ENCODE measurements around the gene KRT76. TPM values are rescaled to one million over a fixed set of nuclear protein-coding genes. Genes with fewer than 3 reads are reported as not detected.

Gene KRT76
- total and polyA plus RNA-seq, 10 donors: not detected

DNA sequence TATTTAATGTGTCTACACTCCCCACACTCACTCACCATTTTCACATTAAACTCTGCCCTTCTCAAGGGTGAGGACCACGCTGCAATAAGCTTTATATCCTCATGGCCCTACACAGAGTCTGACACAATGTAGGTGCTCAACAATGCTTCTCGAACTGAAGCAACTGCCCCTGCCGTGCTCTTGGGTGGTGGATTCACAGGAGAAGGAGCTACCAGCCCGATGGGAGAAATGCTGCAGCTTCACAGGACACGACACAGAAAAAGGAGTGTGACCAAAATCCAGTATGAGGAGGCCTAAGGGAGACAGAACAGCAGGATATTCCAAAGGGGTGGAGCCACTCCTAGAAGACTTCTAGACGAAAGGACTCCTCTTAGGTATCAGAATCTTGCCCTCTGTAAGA, 25.3 kb upstream of the KRT76 start:
- peak; percentile 25 for DNase-seq
- WGBS, 5 donors: 61 to 80% (median 66%) methylated on average over 6 of the region's 6 CpGs
- intact Hi-C loops (cut with DNase I; ENCODE audit: low total_unique reads): no loop called here
- Histone ChIP-seq H3K9me3 (no peaks in the 10 kb centered on the region), H3K27ac (no peak overlapping the region), H3K27me3 (replicated peaks in 1 of 7) (peaks cover 0 to 2% (median 0%) of the 10 kb centered on the region in 7 donors), H3K4me1 (no peaks in the 10 kb centered on the region), H3K36me3 (no peaks in the 10 kb centered on the region), H3K4me3 (no peak overlapping the region)
- TF ChIP-seq, protein P1, sequence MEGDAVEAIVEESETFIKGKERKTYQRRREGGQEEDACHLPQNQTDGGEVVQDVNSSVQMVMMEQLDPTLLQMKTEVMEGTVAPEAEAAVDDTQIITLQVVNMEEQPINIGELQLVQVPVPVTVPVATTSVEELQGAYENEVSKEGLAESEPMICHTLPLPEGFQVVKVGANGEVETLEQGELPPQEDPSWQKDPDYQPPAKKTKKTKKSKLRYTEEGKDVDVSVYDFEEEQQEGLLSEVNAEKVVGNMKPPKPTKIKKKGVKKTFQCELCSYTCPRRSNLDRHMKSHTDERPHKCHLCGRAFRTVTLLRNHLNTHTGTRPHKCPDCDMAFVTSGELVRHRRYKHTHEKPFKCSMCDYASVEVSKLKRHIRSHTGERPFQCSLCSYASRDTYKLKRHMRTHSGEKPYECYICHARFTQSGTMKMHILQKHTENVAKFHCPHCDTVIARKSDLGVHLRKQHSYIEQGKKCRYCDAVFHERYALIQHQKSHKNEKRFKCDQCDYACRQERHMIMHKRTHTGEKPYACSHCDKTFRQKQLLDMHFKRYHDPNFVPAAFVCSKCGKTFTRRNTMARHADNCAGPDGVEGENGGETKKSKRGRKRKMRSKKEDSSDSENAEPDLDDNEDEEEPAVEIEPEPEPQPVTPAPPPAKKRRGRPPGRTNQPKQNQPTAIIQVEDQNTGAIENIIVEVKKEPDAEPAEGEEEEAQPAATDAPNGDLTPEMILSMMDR (IDR thresholded peaks at IDR 0.05 in 8 of 11, conservative IDR thresholded peaks at IDR 0.05 in 3 of 11): no peak
- TF ChIP-seq POLR2AphosphoS5 (IDR thresholded peaks at IDR 0.05) (no peak), POLR2A (IDR thresholded peaks at IDR 0.05) (no peak)

DNA sequence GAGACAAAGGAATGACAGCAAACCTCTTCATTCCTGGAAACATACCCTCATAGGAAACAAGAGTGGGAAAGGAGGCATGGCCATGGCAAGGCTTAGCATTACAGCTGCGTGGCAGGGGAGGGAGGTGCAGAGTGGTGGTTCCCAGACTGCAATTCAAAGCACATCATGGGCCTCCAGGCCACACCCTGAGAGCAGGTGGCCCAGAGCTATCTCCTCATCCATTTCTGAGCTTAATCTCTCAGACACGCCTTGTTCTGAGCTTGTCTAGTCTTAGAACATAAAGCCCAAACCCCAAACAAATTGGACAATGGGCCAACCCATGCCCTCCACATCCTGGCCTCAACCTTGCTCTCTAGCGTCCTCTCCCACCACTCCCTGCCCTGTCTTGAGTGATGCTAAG, 24.6 kb upstream of the KRT76 start:
- Histone ChIP-seq H3K27ac (no peak overlapping the region), H3K4me1 (no peaks in the 10 kb centered on the region), H3K4me3 (no peak overlapping the region), H3K36me3 (no peaks in the 10 kb centered on the region), H3K9me3 (no peaks in the 10 kb centered on the region), H3K27me3 (replicated peaks in 1 of 7) (no peaks in the 10 kb centered on the region)
- 57 to 76% (median 65%) methylated on average over 3 of the region's 3 CpGs for WGBS, 5 donors
- no peak for TF ChIP-seq POLR2AphosphoS5 (IDR thresholded peaks at IDR 0.05)
- no peak for TF ChIP-seq POLR2A (IDR thresholded peaks at IDR 0.05)
- TF ChIP-seq, protein P1 (IDR thresholded peaks at IDR 0.05 in 8 of 11, conservative IDR thresholded peaks at IDR 0.05 in 3 of 11): no peak
- intact Hi-C loops (cut with DNase I; ENCODE audit: low total_unique reads): no loop called here
- peak; percentile 21 for DNase-seq

DNA sequence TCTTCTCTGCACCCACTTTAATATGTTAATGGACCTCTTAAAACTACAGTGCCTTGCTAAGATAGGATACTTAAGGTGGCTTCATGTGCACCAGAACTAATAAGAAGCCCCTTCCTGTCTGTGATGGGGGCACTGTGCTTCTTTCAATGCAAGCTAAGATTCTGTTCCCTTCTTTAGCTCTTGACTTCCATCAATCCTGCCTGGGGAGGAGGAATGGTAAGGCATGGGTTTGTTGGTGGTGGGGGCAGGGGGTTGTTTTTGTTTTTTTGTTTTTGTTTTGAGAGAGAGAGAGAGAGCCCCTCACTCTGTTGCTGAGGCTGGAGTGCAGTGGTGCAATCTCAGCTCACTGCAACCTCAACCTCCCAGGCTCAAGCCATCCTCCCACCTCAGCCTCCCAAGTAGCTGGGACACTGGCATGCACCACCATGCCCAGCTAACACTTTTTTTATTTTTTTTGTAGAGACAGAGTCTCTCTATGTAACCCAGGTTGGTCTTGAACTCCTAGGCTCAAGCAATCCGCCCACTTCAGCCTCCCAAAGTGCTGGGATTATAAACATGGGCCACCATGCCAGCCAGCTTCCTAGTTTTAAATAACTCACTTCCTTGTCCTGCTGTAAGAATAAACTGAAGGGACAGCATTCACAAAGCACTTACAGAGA, 23.2 kb upstream of the KRT76 start:
- no peak for TF ChIP-seq POLR2A (IDR thresholded peaks at IDR 0.05)
- TF ChIP-seq POLR2AphosphoS5 (IDR thresholded peaks at IDR 0.05): no peak
- TF ChIP-seq, protein P1 (IDR thresholded peaks at IDR 0.05 in 8 of 11, conservative IDR thresholded peaks at IDR 0.05 in 3 of 11): no peak
- peaks cover 0 to 5% (median 0%) of the 10 kb centered on the region in 7 donors for H3K27me3 ChIP-seq (replicated peaks in 1 of 7)
- no peak overlapping the region for H3K27ac ChIP-seq
- H3K36me3 ChIP-seq: no peaks in the 10 kb centered on the region
- intact Hi-C loops (cut with DNase I; ENCODE audit: low total_unique reads): no loop called here
- H3K4me3 ChIP-seq: no peak overlapping the region
- H3K4me1 ChIP-seq: no peaks in the 10 kb centered on the region
- DNase-seq: peak; percentile 14
- no peaks in the 10 kb centered on the region for H3K9me3 ChIP-seq
- 69 to 83% (median 72%) methylated on average over 1 of the region's 1 CpG for WGBS, 5 donors

DNA sequence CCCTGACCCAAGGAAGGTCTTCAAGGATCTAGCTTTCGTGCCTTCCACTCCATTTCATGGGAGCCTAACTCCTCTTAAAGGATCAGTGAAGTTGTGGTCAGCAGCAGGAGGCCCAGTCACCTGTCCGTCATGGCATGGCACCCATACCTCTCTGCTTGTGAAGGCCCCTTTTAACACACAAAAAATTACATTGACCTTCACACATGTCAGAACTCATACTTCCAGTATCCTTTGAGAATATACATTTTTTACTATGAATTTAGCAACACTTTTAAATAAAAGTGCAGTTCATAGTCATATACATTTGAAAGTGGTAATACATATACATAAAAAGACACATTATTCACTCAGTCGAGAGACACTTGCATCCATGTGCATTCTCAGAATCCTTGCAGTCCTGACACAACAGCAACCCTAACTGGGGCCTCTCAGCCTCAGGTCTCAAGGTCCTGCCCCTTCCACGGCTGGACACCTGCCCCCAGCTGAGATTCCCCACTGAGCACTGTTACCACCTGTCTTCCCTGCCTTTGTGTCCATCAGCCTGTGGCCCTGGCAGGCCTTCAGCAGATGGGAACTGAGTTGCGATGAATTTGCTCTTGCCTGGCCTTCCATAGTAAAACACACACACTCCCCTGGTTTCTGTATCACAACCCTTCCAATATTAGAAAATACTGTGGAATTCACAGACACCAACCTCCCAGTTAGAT, 22.5 kb upstream of the KRT76 start:
- Histone ChIP-seq H3K36me3 (no peaks in the 10 kb centered on the region), H3K9me3 (no peaks in the 10 kb centered on the region), H3K27ac (no peak overlapping the region), H3K27me3 (replicated peaks in 1 of 7) (peaks cover 0 to 6% (median 0%) of the 10 kb centered on the region in 7 donors), H3K4me1 (no peaks in the 10 kb centered on the region), H3K4me3 (no peak overlapping the region)
- intact Hi-C loops (cut with DNase I; ENCODE audit: low total_unique reads): no loop called here
- WGBS, 5 donors: 61 to 81% (median 79%) methylated on average over 4 to 5 of the region's 5 CpGs
- TF ChIP-seq POLR2AphosphoS5 (IDR thresholded peaks at IDR 0.05) (no peak), POLR2A (IDR thresholded peaks at IDR 0.05) (no peak)
- TF ChIP-seq, protein P1 (IDR thresholded peaks at IDR 0.05 in 8 of 11, conservative IDR thresholded peaks at IDR 0.05 in 3 of 11): no peak
- DNase-seq: peak; percentile 29

All from spleen (tissue), 11 donors.